ENCODE data around the gene ETV3L. TPM values are rescaled to one million over a fixed set of nuclear protein-coding genes. Genes with fewer than 3 reads are reported as not detected.

ETV3L gene
- total RNA-seq, 1 experiment from 2014 or later, result 0.13 TPM

GRCh38 chr1:157142765-157143423 lies 43.3 kb upstream of the ETV3L start:
- CTCF ChIA-PET, result interaction anchor here (9.2 to 9.6 kb wide), 2 partner anchors 13 to 52 kb away, joined by 85 to 114 read pairs; no protein-coding TSS in a partner anchor
- Mint-ChIP-seq H3K36me3 (no peaks in the 10 kb centered on the region), H3K27me3 (ENCODE audit: low read depth) (peaks cover 6% of the 10 kb centered on the region), H3K27ac (no peak overlapping the region), H3K9me3 (no peaks in the 10 kb centered on the region), H3K4me3 (no peak overlapping the region), H3K4me1 (peaks cover 39% of the 10 kb centered on the region)
- ATAC-seq, result no peak
- DNase-seq (ENCODE audit: low spot score), result no peak
- no peak for TF ChIP-seq CREM (CRISPR knock-in tag; IDR thresholded peaks at IDR 0.05)
- TF ChIP-seq RORB (CRISPR knock-in tag; IDR thresholded peaks at IDR 0.05), result no peak
- no peak for TF ChIP-seq ZNF121 (CRISPR knock-in tag; IDR thresholded peaks at IDR 0.05)
- no peak for TF ChIP-seq IRF2 (CRISPR knock-in tag; IDR thresholded peaks at IDR 0.05; ENCODE audit: borderline replicate concordance, low read depth)
- TF ChIP-seq ZNF425 (CRISPR knock-in tag; conservative IDR thresholded peaks at IDR 0.05), result no peak
- no peak for TF ChIP-seq TEAD1 (CRISPR knock-in tag; IDR thresholded peaks at IDR 0.05)
- TF ChIP-seq, protein P1, sequence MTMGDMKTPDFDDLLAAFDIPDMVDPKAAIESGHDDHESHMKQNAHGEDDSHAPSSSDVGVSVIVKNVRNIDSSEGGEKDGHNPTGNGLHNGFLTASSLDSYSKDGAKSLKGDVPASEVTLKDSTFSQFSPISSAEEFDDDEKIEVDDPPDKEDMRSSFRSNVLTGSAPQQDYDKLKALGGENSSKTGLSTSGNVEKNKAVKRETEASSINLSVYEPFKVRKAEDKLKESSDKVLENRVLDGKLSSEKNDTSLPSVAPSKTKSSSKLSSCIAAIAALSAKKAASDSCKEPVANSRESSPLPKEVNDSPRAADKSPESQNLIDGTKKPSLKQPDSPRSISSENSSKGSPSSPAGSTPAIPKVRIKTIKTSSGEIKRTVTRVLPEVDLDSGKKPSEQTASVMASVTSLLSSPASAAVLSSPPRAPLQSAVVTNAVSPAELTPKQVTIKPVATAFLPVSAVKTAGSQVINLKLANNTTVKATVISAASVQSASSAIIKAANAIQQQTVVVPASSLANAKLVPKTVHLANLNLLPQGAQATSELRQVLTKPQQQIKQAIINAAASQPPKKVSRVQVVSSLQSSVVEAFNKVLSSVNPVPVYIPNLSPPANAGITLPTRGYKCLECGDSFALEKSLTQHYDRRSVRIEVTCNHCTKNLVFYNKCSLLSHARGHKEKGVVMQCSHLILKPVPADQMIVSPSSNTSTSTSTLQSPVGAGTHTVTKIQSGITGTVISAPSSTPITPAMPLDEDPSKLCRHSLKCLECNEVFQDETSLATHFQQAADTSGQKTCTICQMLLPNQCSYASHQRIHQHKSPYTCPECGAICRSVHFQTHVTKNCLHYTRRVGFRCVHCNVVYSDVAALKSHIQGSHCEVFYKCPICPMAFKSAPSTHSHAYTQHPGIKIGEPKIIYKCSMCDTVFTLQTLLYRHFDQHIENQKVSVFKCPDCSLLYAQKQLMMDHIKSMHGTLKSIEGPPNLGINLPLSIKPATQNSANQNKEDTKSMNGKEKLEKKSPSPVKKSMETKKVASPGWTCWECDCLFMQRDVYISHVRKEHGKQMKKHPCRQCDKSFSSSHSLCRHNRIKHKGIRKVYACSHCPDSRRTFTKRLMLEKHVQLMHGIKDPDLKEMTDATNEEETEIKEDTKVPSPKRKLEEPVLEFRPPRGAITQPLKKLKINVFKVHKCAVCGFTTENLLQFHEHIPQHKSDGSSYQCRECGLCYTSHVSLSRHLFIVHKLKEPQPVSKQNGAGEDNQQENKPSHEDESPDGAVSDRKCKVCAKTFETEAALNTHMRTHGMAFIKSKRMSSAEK (CRISPR knock-in tag; IDR thresholded peaks at IDR 0.05; ENCODE audit: borderline replicate concordance), result no peak
- TF ChIP-seq ZNF219 (CRISPR knock-in tag; IDR thresholded peaks at IDR 0.05; ENCODE audit: borderline replicate concordance), result no peak
- TF ChIP-seq SMAD4 (CRISPR knock-in tag; IDR thresholded peaks at IDR 0.05), result no peak
- POLR2A ChIA-PET, result no interaction called here

DNA sequence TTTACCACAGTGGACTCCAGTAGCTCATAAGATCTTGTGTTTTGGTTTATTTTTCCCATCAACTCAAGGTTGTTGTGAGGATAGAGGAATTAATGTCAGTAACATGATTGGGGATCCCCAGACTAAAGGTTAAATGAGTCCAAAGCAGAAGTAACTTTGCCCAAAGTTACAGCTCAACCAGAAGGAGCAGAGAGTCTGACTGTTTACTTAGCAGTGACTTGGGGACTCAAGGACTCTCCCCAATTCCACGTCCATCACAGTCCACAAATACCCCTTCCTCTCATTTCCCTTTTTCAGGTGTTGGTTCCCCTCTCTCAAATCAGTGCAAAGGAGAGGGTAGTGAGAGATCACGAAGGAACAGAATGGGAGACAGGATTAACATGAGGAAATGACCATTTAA lies 42.6 kb upstream of the ETV3L start:
- DNase-seq (ENCODE audit: low spot score) (no peak), ATAC-seq (no peak)
- Mint-ChIP-seq H3K36me3 (no peaks in the 10 kb centered on the region), H3K9me3 (no peaks in the 10 kb centered on the region), H3K4me1 (peaks cover 45% of the 10 kb centered on the region), H3K4me3 (no peak overlapping the region), H3K27me3 (ENCODE audit: low read depth) (peaks cover 6% of the 10 kb centered on the region), H3K27ac (no peak overlapping the region)
- ChIA-PET CTCF (interaction anchor here (9.2 to 9.6 kb wide), 2 partner anchors 14 to 52 kb away, joined by 85 to 114 read pairs; no protein-coding TSS in a partner anchor), POLR2A (no interaction called here)
- TF ChIP-seq, protein P2, sequence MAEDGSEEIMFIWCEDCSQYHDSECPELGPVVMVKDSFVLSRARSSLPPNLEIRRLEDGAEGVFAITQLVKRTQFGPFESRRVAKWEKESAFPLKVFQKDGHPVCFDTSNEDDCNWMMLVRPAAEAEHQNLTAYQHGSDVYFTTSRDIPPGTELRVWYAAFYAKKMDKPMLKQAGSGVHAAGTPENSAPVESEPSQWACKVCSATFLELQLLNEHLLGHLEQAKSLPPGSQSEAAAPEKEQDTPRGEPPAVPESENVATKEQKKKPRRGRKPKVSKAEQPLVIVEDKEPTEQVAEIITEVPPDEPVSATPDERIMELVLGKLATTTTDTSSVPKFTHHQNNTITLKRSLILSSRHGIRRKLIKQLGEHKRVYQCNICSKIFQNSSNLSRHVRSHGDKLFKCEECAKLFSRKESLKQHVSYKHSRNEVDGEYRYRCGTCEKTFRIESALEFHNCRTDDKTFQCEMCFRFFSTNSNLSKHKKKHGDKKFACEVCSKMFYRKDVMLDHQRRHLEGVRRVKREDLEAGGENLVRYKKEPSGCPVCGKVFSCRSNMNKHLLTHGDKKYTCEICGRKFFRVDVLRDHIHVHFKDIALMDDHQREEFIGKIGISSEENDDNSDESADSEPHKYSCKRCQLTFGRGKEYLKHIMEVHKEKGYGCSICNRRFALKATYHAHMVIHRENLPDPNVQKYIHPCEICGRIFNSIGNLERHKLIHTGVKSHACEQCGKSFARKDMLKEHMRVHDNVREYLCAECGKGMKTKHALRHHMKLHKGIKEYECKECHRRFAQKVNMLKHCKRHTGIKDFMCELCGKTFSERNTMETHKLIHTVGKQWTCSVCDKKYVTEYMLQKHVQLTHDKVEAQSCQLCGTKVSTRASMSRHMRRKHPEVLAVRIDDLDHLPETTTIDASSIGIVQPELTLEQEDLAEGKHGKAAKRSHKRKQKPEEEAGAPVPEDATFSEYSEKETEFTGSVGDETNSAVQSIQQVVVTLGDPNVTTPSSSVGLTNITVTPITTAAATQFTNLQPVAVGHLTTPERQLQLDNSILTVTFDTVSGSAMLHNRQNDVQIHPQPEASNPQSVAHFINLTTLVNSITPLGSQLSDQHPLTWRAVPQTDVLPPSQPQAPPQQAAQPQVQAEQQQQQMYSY (CRISPR knock-in tag; IDR thresholded peaks at IDR 0.05), result no peak
- TF ChIP-seq ZNF512 (CRISPR knock-in tag; IDR thresholded peaks at IDR 0.05; ENCODE audit: borderline replicate concordance), result no peak
- no peak for TF ChIP-seq ELF4 (CRISPR knock-in tag; IDR thresholded peaks at IDR 0.05; ENCODE audit: low read depth)
- TF ChIP-seq CTCF (IDR thresholded peaks at IDR 0.05), result no peak
- TF ChIP-seq ZNF219 (CRISPR knock-in tag; IDR thresholded peaks at IDR 0.05; ENCODE audit: borderline replicate concordance), result no peak
- TF ChIP-seq NFYB (CRISPR knock-in tag; conservative IDR thresholded peaks at IDR 0.05; ENCODE audit: low read depth), result no peak
- TF ChIP-seq, protein P3, sequence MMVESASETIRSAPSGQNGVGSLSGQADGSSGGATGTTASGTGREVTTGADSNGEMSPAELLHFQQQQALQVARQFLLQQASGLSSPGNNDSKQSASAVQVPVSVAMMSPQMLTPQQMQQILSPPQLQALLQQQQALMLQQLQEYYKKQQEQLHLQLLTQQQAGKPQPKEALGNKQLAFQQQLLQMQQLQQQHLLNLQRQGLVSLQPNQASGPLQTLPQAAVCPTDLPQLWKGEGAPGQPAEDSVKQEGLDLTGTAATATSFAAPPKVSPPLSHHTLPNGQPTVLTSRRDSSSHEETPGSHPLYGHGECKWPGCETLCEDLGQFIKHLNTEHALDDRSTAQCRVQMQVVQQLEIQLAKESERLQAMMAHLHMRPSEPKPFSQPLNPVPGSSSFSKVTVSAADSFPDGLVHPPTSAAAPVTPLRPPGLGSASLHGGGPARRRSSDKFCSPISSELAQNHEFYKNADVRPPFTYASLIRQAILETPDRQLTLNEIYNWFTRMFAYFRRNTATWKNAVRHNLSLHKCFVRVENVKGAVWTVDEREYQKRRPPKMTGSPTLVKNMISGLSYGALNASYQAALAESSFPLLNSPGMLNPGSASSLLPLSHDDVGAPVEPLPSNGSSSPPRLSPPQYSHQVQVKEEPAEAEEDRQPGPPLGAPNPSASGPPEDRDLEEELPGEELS (CRISPR knock-in tag; IDR thresholded peaks at IDR 0.05), result no peak
- TF ChIP-seq, protein P4, sequence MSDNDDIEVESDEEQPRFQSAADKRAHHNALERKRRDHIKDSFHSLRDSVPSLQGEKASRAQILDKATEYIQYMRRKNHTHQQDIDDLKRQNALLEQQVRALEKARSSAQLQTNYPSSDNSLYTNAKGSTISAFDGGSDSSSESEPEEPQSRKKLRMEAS (CRISPR knock-in tag; IDR thresholded peaks at IDR 0.05), result no peak
- no peak for TF ChIP-seq ZNF138 (CRISPR knock-in tag; conservative IDR thresholded peaks at IDR 0.05)
- no peak for TF ChIP-seq ZNF396 (CRISPR knock-in tag; IDR thresholded peaks at IDR 0.05; ENCODE audit: borderline replicate concordance)
